Ishikawa (cell line): Measurements from ENCODE around the gene CTSS.

Source experiments
- CEBPB ChIP-seq: IDR thresholded peaks from 2 replicates; pipeline ENCODE4 v1.6.1; 2012
- CREB1 ChIP-seq: IDR thresholded peaks from 2 replicates; pipeline ENCODE4 v1.6.1; 2012; ENCODE audit warnings: low read depth
- EGR1 ChIP-seq: IDR thresholded peaks from 2 replicates; pipeline ENCODE4 v1.6.1; 2012
- EP300 ChIP-seq: IDR thresholded peaks from 2 replicates; pipeline ENCODE4 v1.6.1; 2012; ENCODE audit warnings: borderline replicate concordance
- FOXM1 ChIP-seq: IDR thresholded peaks from 2 replicates; pipeline ENCODE4 v1.6.1; 2012; ENCODE audit warnings: low read depth, borderline replicate concordance
- MAX ChIP-seq: IDR thresholded peaks from 2 replicates; pipeline ENCODE4 v1.6.1; 2012
- NFIC ChIP-seq: IDR thresholded peaks from 2 replicates; pipeline ENCODE4 v1.6.1; 2012
- RAD21 ChIP-seq: IDR thresholded peaks from 2 replicates; pipeline ENCODE4 v1.6.1; 2012; ENCODE audit warnings: low read depth
- REST ChIP-seq: IDR thresholded peaks from 2 replicates; pipeline ENCODE4 v1.6.1; 2012; ENCODE audit warnings: low read depth, mild to moderate bottlenecking
- TAF1 ChIP-seq: IDR thresholded peaks from 2 replicates; pipeline ENCODE4 v1.6.1; 2012; ENCODE audit warnings: low read depth, mild to moderate bottlenecking
- TCF12 ChIP-seq: IDR thresholded peaks from 2 replicates; pipeline ENCODE4 v1.6.1; 2012; ENCODE audit warnings: low read depth
- TEAD4 ChIP-seq: IDR thresholded peaks from 2 replicates; pipeline ENCODE4 v1.6.1; 2012
- USF1 ChIP-seq: IDR thresholded peaks from 2 replicates; pipeline ENCODE4 v1.6.1; 2012
- YY1 ChIP-seq: IDR thresholded peaks from 2 replicates; pipeline ENCODE4 v1.6.1; 2012; ENCODE audit warnings: low read depth
- ZBTB7A ChIP-seq: IDR thresholded peaks from 2 replicates; pipeline ENCODE4 v1.6.1; 2012; ENCODE audit warnings: low read depth

The CTSS gene

GRCh38 chr1:150765296-150765976, at the start of gene CTSS:
CTSS (minus strand) TSS chr1:150765778; CDS start chr1:150764763, 1,015 bp downstream.
- no peak for TF ChIP-seq TAF1
- no peak for TF ChIP-seq TEAD4
- no peak for TF ChIP-seq EGR1
- no peak for TF ChIP-seq USF1
- TF ChIP-seq ZBTB7A = no peak
- no peak for TF ChIP-seq EP300
- no peak for TF ChIP-seq CREB1
- no peak for TF ChIP-seq YY1
- no peak for TF ChIP-seq NFIC
- TF ChIP-seq CEBPB = no peak
- no peak for TF ChIP-seq RAD21
- TF ChIP-seq REST = no peak
- no peak for TF ChIP-seq MAX

- TF ChIP-seq TAF1 (no peak), RAD21 (peak; percentile 71)
These were observed 47.6 kb upstream of the CTSS start for GRCh38 chr1:150813028-150813707.

GRCh38 chr1:150810958-150811659, 45.5 kb upstream of the CTSS start:
- TF ChIP-seq TAF1 (no peak), CREB1 (no peak), FOXM1 (no peak), EP300 (no peak), REST (no peak), RAD21 (no peak), YY1 (no peak), TEAD4 (no peak), USF1 (no peak), TCF12 (no peak), ZBTB7A (no peak), CEBPB (no peak), EGR1 (no peak)

- TF ChIP-seq RAD21 = no peak
- no peak for TF ChIP-seq EGR1
- no peak for TF ChIP-seq TCF12
- no peak for TF ChIP-seq REST
- no peak for TF ChIP-seq TAF1
- TF ChIP-seq FOXM1 = no peak
- TF ChIP-seq MAX = no peak
- no peak for TF ChIP-seq YY1
- TF ChIP-seq TEAD4 = no peak
- TF ChIP-seq CEBPB = no peak
- TF ChIP-seq NFIC = no peak
- no peak for TF ChIP-seq ZBTB7A
- no peak for TF ChIP-seq EP300
- TF ChIP-seq USF1 = no peak
These were observed 44.1 kb upstream of the CTSS start for GRCh38 chr1:150809651-150810050.
